C4-2B (cell line): ENCODE data around the gene CD200R1.

Experiments used
- H3K27ac ChIP-seq: fragments of 450-650 bp; 2 replicates; pipeline ENCODE4 v1.5.1; 2017
- ZFX ChIP-seq: fragments of 450-650 bp; IDR thresholded peaks from 2 replicates; pipeline ENCODE4 v1.6.1; 2017
- TF ChIP-seq, protein P1 (sequence below): fragments of 450-650 bp; conservative IDR thresholded peaks from 2 replicates; pipeline ENCODE4 v1.5.1; 2017; ENCODE audit warnings: mild to moderate bottlenecking

The CD200R1 gene

GRCh38 chr3:112974178-112974517 is 755 bp downstream of the CD200R1 start:
- TF ChIP-seq, protein P1, sequence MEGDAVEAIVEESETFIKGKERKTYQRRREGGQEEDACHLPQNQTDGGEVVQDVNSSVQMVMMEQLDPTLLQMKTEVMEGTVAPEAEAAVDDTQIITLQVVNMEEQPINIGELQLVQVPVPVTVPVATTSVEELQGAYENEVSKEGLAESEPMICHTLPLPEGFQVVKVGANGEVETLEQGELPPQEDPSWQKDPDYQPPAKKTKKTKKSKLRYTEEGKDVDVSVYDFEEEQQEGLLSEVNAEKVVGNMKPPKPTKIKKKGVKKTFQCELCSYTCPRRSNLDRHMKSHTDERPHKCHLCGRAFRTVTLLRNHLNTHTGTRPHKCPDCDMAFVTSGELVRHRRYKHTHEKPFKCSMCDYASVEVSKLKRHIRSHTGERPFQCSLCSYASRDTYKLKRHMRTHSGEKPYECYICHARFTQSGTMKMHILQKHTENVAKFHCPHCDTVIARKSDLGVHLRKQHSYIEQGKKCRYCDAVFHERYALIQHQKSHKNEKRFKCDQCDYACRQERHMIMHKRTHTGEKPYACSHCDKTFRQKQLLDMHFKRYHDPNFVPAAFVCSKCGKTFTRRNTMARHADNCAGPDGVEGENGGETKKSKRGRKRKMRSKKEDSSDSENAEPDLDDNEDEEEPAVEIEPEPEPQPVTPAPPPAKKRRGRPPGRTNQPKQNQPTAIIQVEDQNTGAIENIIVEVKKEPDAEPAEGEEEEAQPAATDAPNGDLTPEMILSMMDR, result no peak
- TF ChIP-seq ZFX, result no peak
- no peak overlapping the region for H3K27ac ChIP-seq

- H3K27ac ChIP-seq, result no peak overlapping the region
- TF ChIP-seq ZFX, result no peak
- TF ChIP-seq, protein P1, result no peak
These were observed 1.4 kb downstream of the CD200R1 start for GRCh38 chr3:112973325-112974177.

GRCh38 chr3:112972158-112972557 is 2.7 kb downstream of the CD200R1 start:
- no peak for TF ChIP-seq ZFX
- TF ChIP-seq, protein P1, result 0 out of 2 replicates have a peak, but pooled peaks have one; percentile 3
- H3K27ac ChIP-seq, result no peak overlapping the region

DNA sequence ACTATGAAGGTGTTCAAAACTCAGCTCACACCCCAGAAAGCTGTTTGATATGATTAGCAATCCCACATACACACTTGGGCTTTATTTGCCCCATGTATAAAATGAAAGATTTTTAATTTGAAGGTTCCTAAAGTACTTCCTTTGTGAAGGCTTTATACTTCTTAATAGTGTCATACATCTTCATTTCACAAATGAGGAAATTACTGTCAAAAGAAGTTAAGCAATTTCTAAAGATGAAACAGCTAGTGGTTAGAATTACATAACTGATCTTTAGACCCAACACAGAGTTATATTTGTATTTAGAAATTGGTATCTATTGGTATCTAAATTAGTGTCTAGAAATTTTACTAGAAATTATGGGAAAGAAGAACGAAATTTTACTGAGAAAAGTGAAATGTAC is 7.1 kb downstream of the CD200R1 start:
- no peak overlapping the region for H3K27ac ChIP-seq
- TF ChIP-seq, protein P1, result no peak
- TF ChIP-seq ZFX, result no peak

DNA sequence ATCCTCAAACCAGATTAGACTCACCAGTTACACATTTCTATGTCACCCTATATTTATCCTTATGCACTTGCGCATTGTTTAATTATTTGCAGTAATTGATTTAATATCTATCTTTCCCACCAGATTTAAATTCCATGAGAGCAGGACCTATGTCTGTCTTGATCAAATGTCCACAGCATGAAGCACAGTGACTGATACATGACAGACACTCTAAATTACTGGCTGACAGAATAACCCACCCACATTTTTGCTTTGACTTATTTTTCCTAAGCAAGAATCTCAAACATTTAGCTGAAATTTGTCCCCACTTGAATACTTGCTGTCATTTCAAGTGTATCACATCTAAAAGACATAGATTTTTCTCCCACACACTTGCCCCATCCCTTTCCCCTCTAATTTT is 7.5 kb downstream of the CD200R1 start:
- H3K27ac ChIP-seq, result no peak overlapping the region
- TF ChIP-seq, protein P1, result no peak
- no peak for TF ChIP-seq ZFX

- TF ChIP-seq, protein P1, result no peak
- no peak overlapping the region for H3K27ac ChIP-seq
These were observed 8.3 kb downstream of the CD200R1 start for GRCh38 chr3:112966633-112967032.

GRCh38 chr3:112965656-112966055 is 9.2 kb downstream of the CD200R1 start:
- H3K27ac ChIP-seq, result no peak overlapping the region

More at GRCh38 chr3:112965656-112966055, 9.2 kb downstream of the CD200R1 start:
- TF ChIP-seq, protein P1, result no peak
- TF ChIP-seq ZFX, result no peak
